Measurements from ENCODE around the gene CTNNBL1. TPM values are rescaled to one million over a fixed set of nuclear protein-coding genes. Genes with fewer than 3 reads are reported as not detected.

CTNNBL1 gene
- total RNA-seq, 1 experiment from 2014 or later, result 55.4 TPM

DNA sequence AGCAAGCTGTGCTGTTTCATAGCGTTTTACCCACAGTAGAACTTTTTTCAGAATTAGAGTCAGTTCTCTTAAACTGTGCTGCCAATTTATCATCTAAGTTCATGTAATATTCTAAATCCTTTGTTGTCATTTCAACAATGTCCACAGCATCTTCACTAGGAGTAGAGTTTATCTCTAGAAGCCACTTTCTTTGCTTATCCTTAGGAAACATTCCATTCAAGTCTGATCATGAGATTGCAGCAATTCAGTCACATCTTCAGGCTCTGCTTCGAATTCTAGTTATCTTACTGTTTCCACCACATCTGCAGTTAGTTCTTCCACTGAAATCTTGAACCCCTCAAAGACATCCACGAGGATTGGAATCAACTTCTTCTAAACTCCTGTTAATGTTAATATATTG is 12.5 kb downstream of the CTNNBL1 start:
- no peak overlapping the region for H3K4me2 ChIP-seq (ENCODE audit: low read length)
- CTCF ChIA-PET, result no interaction called here
- peaks cover 0 to 5% of the 10 kb centered on the region in 2 experiments; a peak in 1 of 4 replicates for H3K9me3 ChIP-seq (ENCODE audit: control insufficient read depth in 1 of 2, insufficient read depth in 1 of 2, low read depth in 1 of 2, low read length in 2 of 2)
- no peaks in the 10 kb centered on the region for H3K9me2 ChIP-seq (ENCODE audit: insufficient read depth)
- H3K27ac ChIP-seq (ENCODE audit: low read depth, low read length), result no peak overlapping the region
- RAD21 ChIA-PET (ENCODE audit: low non-redundant PET in 1 of 2, low total read pairs in 2 of 2, uncharacterized antibody in 2 of 2, unreplicated experiment in 2 of 2), result no interaction called here
- BruUV-seq (replicated peaks), result no TSS peak
- POLR2A ChIA-PET, result no interaction called here
- H3K36me3 ChIP-seq (ENCODE audit: control insufficient read depth in 1 of 2, insufficient read depth in 2 of 2, low read length in 2 of 2), result peaks cover 0 to 7% of the 10 kb centered on the region in 2 experiments; a peak in 1 of 4 replicates
- no peak overlapping the region for H2AFZ ChIP-seq (ENCODE audit: low read depth, low read length, poor library complexity, severe bottlenecking)
- no peak for ATAC-seq
- peaks cover 92% of the 10 kb centered on the region for H3K79me2 ChIP-seq (ENCODE audit: insufficient read depth, low read length)
- intact Hi-C loops (cut with micrococcal nuclease), result no loop called here
- H4K20me1 ChIP-seq (ENCODE audit: insufficient read depth), result 0 out of 2 replicates have a peak, but pooled peaks cover 11% of the 10 kb centered on the region
- no peak overlapping the region for H3K9ac ChIP-seq (ENCODE audit: low read length)
- H3K4me3 ChIP-seq (replicated peaks in 1 of 2; ENCODE audit: low read depth in 1 of 2, low read length in 2 of 2), result no peak overlapping the region
- no peaks in the 10 kb centered on the region for H3K27me3 ChIP-seq (ENCODE audit: insufficient read depth, low read length)
- no peaks in the 10 kb centered on the region for H3K4me1 ChIP-seq (ENCODE audit: control insufficient read depth in 1 of 2, insufficient read depth in 2 of 2, low read length in 2 of 2)
- DNase-seq (ENCODE audit: low read depth, low spot score), result no peak
- TF ChIP-seq SP1 (IDR thresholded peaks at IDR 0.05; ENCODE audit: low read depth), result no peak

DNA sequence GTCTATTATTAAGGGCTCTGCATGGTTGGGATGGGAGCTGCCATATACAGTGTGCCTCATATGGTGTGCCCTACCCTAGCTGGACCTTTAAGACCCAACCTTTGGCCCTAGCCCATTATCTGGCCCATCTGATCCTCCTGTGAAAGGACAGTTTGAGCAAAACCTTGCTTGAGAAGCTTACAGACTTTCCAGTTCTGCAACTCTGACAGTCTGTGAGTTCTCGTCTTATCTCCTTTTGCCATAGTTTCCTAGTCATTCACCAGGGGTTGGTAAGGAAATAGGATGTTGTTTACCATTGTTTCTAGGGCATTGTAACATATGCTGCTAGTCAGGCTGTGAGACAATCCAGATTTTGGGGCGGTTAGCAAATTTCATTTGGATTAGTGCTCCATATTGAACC is 17.2 kb downstream of the CTNNBL1 start:
- Histone ChIP-seq H4K20me1 (ENCODE audit: insufficient read depth) (0 out of 2 replicates have a peak, but pooled peaks cover 6% of the 10 kb centered on the region), H2AFZ (ENCODE audit: low read depth, low read length, poor library complexity, severe bottlenecking) (no peak overlapping the region), H3K36me3 (ENCODE audit: control insufficient read depth in 1 of 2, insufficient read depth in 2 of 2, low read length in 2 of 2) (peaks cover 0 to 6% of the 10 kb centered on the region in 2 experiments; a peak in 1 of 4 replicates), H3K27ac (ENCODE audit: low read depth, low read length) (no peak overlapping the region), H3K9me3 (ENCODE audit: control insufficient read depth in 1 of 2, insufficient read depth in 1 of 2, low read depth in 1 of 2, low read length in 2 of 2) (peaks cover 0 to 5% of the 10 kb centered on the region in 2 experiments; a peak in 1 of 4 replicates), H3K4me1 (ENCODE audit: control insufficient read depth in 1 of 2, insufficient read depth in 2 of 2, low read length in 2 of 2) (no peaks in the 10 kb centered on the region), H3K4me2 (ENCODE audit: low read length) (no peak overlapping the region), H3K79me2 (ENCODE audit: insufficient read depth, low read length) (peaks cover 84% of the 10 kb centered on the region), H3K9me2 (ENCODE audit: insufficient read depth) (no peaks in the 10 kb centered on the region), H3K9ac (ENCODE audit: low read length) (no peak overlapping the region), H3K27me3 (ENCODE audit: insufficient read depth, low read length) (no peaks in the 10 kb centered on the region), H3K4me3 (replicated peaks in 1 of 2; ENCODE audit: low read depth in 1 of 2, low read length in 2 of 2) (no peak overlapping the region)
- CTCF ChIA-PET, result no interaction called here
- no peak for ATAC-seq
- RAD21 ChIA-PET (ENCODE audit: low non-redundant PET in 1 of 2, low total read pairs in 2 of 2, uncharacterized antibody in 2 of 2, unreplicated experiment in 2 of 2), result no interaction called here
- BruUV-seq (replicated peaks), result no TSS peak
- POLR2A ChIA-PET, result no interaction called here
- no peak for DNase-seq (ENCODE audit: low read depth, low spot score)
- intact Hi-C loops (cut with micrococcal nuclease), result no loop called here
- TF ChIP-seq TCF7L2 (IDR thresholded peaks at IDR 0.05; ENCODE audit: borderline replicate concordance, extremely low read depth, insufficient read depth, insufficient read length) (no peak), EZH2phosphoT487 (IDR thresholded peaks at IDR 0.05; ENCODE audit: borderline replicate concordance) (no peak)
- TF ChIP-seq, protein P1, sequence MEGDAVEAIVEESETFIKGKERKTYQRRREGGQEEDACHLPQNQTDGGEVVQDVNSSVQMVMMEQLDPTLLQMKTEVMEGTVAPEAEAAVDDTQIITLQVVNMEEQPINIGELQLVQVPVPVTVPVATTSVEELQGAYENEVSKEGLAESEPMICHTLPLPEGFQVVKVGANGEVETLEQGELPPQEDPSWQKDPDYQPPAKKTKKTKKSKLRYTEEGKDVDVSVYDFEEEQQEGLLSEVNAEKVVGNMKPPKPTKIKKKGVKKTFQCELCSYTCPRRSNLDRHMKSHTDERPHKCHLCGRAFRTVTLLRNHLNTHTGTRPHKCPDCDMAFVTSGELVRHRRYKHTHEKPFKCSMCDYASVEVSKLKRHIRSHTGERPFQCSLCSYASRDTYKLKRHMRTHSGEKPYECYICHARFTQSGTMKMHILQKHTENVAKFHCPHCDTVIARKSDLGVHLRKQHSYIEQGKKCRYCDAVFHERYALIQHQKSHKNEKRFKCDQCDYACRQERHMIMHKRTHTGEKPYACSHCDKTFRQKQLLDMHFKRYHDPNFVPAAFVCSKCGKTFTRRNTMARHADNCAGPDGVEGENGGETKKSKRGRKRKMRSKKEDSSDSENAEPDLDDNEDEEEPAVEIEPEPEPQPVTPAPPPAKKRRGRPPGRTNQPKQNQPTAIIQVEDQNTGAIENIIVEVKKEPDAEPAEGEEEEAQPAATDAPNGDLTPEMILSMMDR (IDR thresholded peaks at IDR 0.05 in 2 of 3, conservative IDR thresholded peaks at IDR 0.05 in 1 of 3; ENCODE audit: borderline replicate concordance in 1 of 3, insufficient read depth in 1 of 3, low read depth in 2 of 3, low read length in 2 of 3), result no peak
- TF ChIP-seq, protein P2, sequence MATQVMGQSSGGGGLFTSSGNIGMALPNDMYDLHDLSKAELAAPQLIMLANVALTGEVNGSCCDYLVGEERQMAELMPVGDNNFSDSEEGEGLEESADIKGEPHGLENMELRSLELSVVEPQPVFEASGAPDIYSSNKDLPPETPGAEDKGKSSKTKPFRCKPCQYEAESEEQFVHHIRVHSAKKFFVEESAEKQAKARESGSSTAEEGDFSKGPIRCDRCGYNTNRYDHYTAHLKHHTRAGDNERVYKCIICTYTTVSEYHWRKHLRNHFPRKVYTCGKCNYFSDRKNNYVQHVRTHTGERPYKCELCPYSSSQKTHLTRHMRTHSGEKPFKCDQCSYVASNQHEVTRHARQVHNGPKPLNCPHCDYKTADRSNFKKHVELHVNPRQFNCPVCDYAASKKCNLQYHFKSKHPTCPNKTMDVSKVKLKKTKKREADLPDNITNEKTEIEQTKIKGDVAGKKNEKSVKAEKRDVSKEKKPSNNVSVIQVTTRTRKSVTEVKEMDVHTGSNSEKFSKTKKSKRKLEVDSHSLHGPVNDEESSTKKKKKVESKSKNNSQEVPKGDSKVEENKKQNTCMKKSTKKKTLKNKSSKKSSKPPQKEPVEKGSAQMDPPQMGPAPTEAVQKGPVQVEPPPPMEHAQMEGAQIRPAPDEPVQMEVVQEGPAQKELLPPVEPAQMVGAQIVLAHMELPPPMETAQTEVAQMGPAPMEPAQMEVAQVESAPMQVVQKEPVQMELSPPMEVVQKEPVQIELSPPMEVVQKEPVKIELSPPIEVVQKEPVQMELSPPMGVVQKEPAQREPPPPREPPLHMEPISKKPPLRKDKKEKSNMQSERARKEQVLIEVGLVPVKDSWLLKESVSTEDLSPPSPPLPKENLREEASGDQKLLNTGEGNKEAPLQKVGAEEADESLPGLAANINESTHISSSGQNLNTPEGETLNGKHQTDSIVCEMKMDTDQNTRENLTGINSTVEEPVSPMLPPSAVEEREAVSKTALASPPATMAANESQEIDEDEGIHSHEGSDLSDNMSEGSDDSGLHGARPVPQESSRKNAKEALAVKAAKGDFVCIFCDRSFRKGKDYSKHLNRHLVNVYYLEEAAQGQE (IDR thresholded peaks at IDR 0.05; ENCODE audit: low read depth), result no peak

Measured in HCT116 (cell line).